Activated CD4-positive, alpha-beta T cell treated with anti-CD3 and anti-CD28 coated beads, Interleukin-2, amount 10 ng/mL, durations not matched to agents 7 days and 5 days (primary cell): Measurements from ENCODE around the gene FRK. TPM values are rescaled to one million over a fixed set of nuclear protein-coding genes. Genes with fewer than 3 reads are reported as not detected.
"Not testable (repeated sequence)": the region's sequence is repeated elsewhere in the genome, so short reads cannot be mapped to it uniquely, and the experiment has no call there.

Experiments
- CTCF ChIA-PET: fragments of 350-600 bp; sonication (Branson Sonifier 250); formaldehyde crosslinking; loops from one replicate; lab custom pipeline; 2021; ENCODE audit warnings: antibody characterized with exemption; lab: Charles Lee
- POLR2A ChIA-PET: fragments of 350-600 bp; sonication (Branson Sonifier 250); formaldehyde crosslinking; loops from one replicate; lab custom pipeline; 2021; ENCODE audit warnings: antibody characterized with exemption; lab: Charles Lee
- DNase-seq: peaks from one replicate; pipeline ENCODE4 v3.0.0-alpha.2; 2020
- H3K27ac Mint-ChIP-seq: one replicate; pipeline ENCODE4 v1.8.0; 2021; ENCODE audit warnings: mild to moderate bottlenecking, moderate library complexity, mixed read lengths
- H3K27me3 Mint-ChIP-seq: one replicate; pipeline ENCODE4 v1.8.0; 2021; ENCODE audit warnings: mixed read lengths
- H3K36me3 Mint-ChIP-seq: one replicate; pipeline ENCODE4 v1.8.0; 2021; ENCODE audit warnings: low read depth, mixed read lengths
- H3K4me1 Mint-ChIP-seq: one replicate; pipeline ENCODE4 v1.8.0; 2021; ENCODE audit warnings: mixed read lengths
- H3K4me3 Mint-ChIP-seq: one replicate; pipeline ENCODE4 v1.8.0; 2021; ENCODE audit warnings: mild to moderate bottlenecking, moderate library complexity, mixed read lengths
- H3K9me3 Mint-ChIP-seq: one replicate; pipeline ENCODE4 v1.8.0; 2021; ENCODE audit warnings: mixed read lengths
- total RNA-seq, 2 experiments: library from RNA; stranded (reverse); gene quantifications; one replicate each; pipeline ENCODE4 v1.2.3, GENCODE V29; 2021

The FRK gene
- total RNA-seq, 2 experiments from 2014 or later, result 0.02 TPM

GRCh38 chr6:115894426-115894992 lies 166.2 kb downstream of the FRK start:
- no peak overlapping the region for H3K4me3 Mint-ChIP-seq
- H3K4me1 Mint-ChIP-seq, result peaks cover 5% of the 10 kb centered on the region
- H3K27me3 Mint-ChIP-seq, result peaks cover 2% of the 10 kb centered on the region
- ChIA-PET CTCF (no interaction called here), POLR2A (no interaction called here)
- DNase-seq, result no peak
- H3K36me3 Mint-ChIP-seq, result no peaks in the 10 kb centered on the region
- no peak overlapping the region for H3K27ac Mint-ChIP-seq
- H3K9me3 Mint-ChIP-seq, result no peaks in the 10 kb centered on the region

- no peak for DNase-seq
- peaks cover 2% of the 10 kb centered on the region for H3K27me3 Mint-ChIP-seq
- H3K27ac Mint-ChIP-seq, result no peak overlapping the region
- ChIA-PET POLR2A (no interaction called here), CTCF (no interaction called here)
- H3K4me3 Mint-ChIP-seq, result no peak overlapping the region
- H3K4me1 Mint-ChIP-seq, result peaks cover 5% of the 10 kb centered on the region
- H3K9me3 Mint-ChIP-seq, result no peaks in the 10 kb centered on the region
- H3K36me3 Mint-ChIP-seq, result no peaks in the 10 kb centered on the region
These were observed 168.9 kb downstream of the FRK start for GRCh38 chr6:115891750-115892149.

- POLR2A ChIA-PET, result no interaction called here
- no peak overlapping the region for H3K4me3 Mint-ChIP-seq
- H3K27me3 Mint-ChIP-seq, result peaks cover 2% of the 10 kb centered on the region
- DNase-seq, result no peak
- CTCF ChIA-PET, result no interaction called here
- H3K27ac Mint-ChIP-seq, result no peak overlapping the region
- H3K9me3 Mint-ChIP-seq, result no peaks in the 10 kb centered on the region
- H3K36me3 Mint-ChIP-seq, result no peaks in the 10 kb centered on the region
- H3K4me1 Mint-ChIP-seq, result peaks cover 5% of the 10 kb centered on the region
These were observed 169.5 kb downstream of the FRK start for GRCh38 chr6:115891111-115891669.

- DNase-seq, result no peak
- H3K27me3 Mint-ChIP-seq, result no peaks in the 10 kb centered on the region
- ChIA-PET CTCF (no interaction called here), POLR2A (no interaction called here)
- H3K27ac Mint-ChIP-seq, result no peak overlapping the region
- H3K4me3 Mint-ChIP-seq, result no peak overlapping the region
- H3K9me3 Mint-ChIP-seq, result no peaks in the 10 kb centered on the region
- no peaks in the 10 kb centered on the region for H3K36me3 Mint-ChIP-seq
- H3K4me1 Mint-ChIP-seq, result peaks cover 5% of the 10 kb centered on the region
These were observed 170.5 kb downstream of the FRK start for GRCh38 chr6:115890238-115890637.

GRCh38 chr6:115888687-115889470 lies 171.8 kb downstream of the FRK start:
- H3K9me3 Mint-ChIP-seq, POLR2A ChIA-PET, H3K4me1 Mint-ChIP-seq, DNase-seq, H3K27ac Mint-ChIP-seq, H3K4me3 Mint-ChIP-seq, CTCF ChIA-PET, H3K36me3 Mint-ChIP-seq, H3K27me3 Mint-ChIP-seq: not testable (repeated sequence)

GRCh38 chr6:115887891-115888290 lies 172.8 kb downstream of the FRK start:
- Mint-ChIP-seq H3K4me1 (peaks cover 5% of the 10 kb centered on the region), H3K4me3 (no peak overlapping the region), H3K36me3 (no peaks in the 10 kb centered on the region), H3K27me3 (no peaks in the 10 kb centered on the region), H3K9me3 (no peaks in the 10 kb centered on the region), H3K27ac (no peak overlapping the region)
- no peak for DNase-seq
- POLR2A ChIA-PET, result no interaction called here
- CTCF ChIA-PET, result no interaction called here

GRCh38 chr6:115885636-115886366 lies 174.9 kb downstream of the FRK start:
- ChIA-PET CTCF (no interaction called here), POLR2A (no interaction called here)
- Mint-ChIP-seq H3K36me3 (no peaks in the 10 kb centered on the region), H3K4me3 (no peak overlapping the region), H3K4me1 (no peaks in the 10 kb centered on the region), H3K27me3 (no peaks in the 10 kb centered on the region), H3K27ac (no peak overlapping the region), H3K9me3 (no peaks in the 10 kb centered on the region)
- no peak for DNase-seq

GRCh38 chr6:115882771-115883170 lies 177.9 kb downstream of the FRK start:
- H3K4me3 Mint-ChIP-seq, result no peak overlapping the region
- no peak overlapping the region for H3K27ac Mint-ChIP-seq
- no peaks in the 10 kb centered on the region for H3K36me3 Mint-ChIP-seq
- H3K9me3 Mint-ChIP-seq, result no peaks in the 10 kb centered on the region
- no peak for DNase-seq
- ChIA-PET CTCF (interaction anchor here (1.3 kb wide), 1 partner anchor 591 kb away, joined by 3 read pairs; no protein-coding TSS in a partner anchor), POLR2A (no interaction called here)
- no peaks in the 10 kb centered on the region for H3K4me1 Mint-ChIP-seq
- no peaks in the 10 kb centered on the region for H3K27me3 Mint-ChIP-seq

- no peak overlapping the region for H3K4me3 Mint-ChIP-seq
- H3K27me3 Mint-ChIP-seq, result no peaks in the 10 kb centered on the region
- H3K4me1 Mint-ChIP-seq, result no peaks in the 10 kb centered on the region
- no peaks in the 10 kb centered on the region for H3K36me3 Mint-ChIP-seq
- ChIA-PET CTCF (interaction anchor here (1.3 kb wide), 1 partner anchor 590 kb away, joined by 3 read pairs; no protein-coding TSS in a partner anchor), POLR2A (no interaction called here)
- DNase-seq, result no peak
- no peak overlapping the region for H3K27ac Mint-ChIP-seq
- H3K9me3 Mint-ChIP-seq, result no peaks in the 10 kb centered on the region
These were observed 178.5 kb downstream of the FRK start for GRCh38 chr6:115882174-115882573.

Other genes starting within 250 kb of the FRK start
- gene NT5DC1, start 40.0 kb upstream of the FRK start, total RNA-seq, result 10 to 100 TPM; 30.2 to 31.7 TPM
- gene COL10A1, start 65.2 kb upstream of the FRK start, total RNA-seq, result not detected
- 10 to 100 TPM; 17.0 to 18.8 TPM for gene TSPYL4, start 193.2 kb upstream of the FRK start, total RNA-seq
- 10 to 100 TPM; 37.8 to 39.4 TPM for gene TSPYL1, start 219.0 kb upstream of the FRK start, total RNA-seq